ENCODE data around the gene ARID1B. TPM values are rescaled to one million over a fixed set of nuclear protein-coding genes. Genes with fewer than 3 reads are reported as not detected.

ARID1B gene
- total RNA-seq, 2 donors from 2014 or later = 74.0 to 110 TPM

DNA sequence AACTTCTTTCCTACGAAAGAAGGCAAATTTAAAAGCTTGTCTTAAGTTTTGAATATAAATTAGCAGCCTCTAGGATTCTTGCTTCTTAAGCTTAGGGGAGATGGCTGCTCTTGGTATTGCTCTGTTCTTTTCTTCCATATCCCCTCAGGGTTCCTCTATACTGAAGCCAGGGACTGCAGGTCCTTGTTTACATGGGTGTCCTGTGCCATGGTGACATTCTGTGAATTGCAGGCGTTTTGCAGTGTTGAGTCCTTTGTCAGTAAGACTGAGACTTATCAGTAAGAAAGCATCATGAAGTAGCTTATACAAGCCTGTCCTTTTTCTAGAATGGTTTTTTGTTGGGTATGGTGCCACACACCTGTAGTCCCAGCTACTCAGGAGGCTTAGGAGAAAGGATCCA, 147.8 kb downstream of the ARID1B start:
- peaks cover 5% of the 10 kb centered on the region for H3K36me3 Mint-ChIP-seq (ENCODE audit: low read depth)
- H3K36me3 ChIP-seq (ENCODE audit: control insufficient read depth, insufficient read depth, low read length) = no peaks in the 10 kb centered on the region

GRCh38 chr6:156925718-156926607, 148.8 kb downstream of the ARID1B start:
- Mint-ChIP-seq H3K27ac (no peak overlapping the region), H3K9me3 (no peaks in the 10 kb centered on the region), H3K4me1 (peaks cover 23% of the 10 kb centered on the region), H3K27me3 (ENCODE audit: insufficient read depth) (no peaks in the 10 kb centered on the region), H3K4me3 (no peak overlapping the region), H3K36me3 (ENCODE audit: low read depth) (peaks cover 5% of the 10 kb centered on the region)
- Histone ChIP-seq H3K9ac (ENCODE audit: extremely low read depth, low read length, poor library complexity, severe bottlenecking) (no peak overlapping the region), H3K4me1 (ENCODE audit: control insufficient read depth, insufficient read depth, low read length) (peaks cover 6% of the 10 kb centered on the region), H3K36me3 (ENCODE audit: control insufficient read depth, insufficient read depth, low read length) (no peaks in the 10 kb centered on the region), H3K4me3 (ENCODE audit: low read length) (peak overlapping the region; percentile 11), H3K27me3 (ENCODE audit: control insufficient read depth, insufficient read depth, low read length, poor library complexity, severe bottlenecking) (no peaks in the 10 kb centered on the region), H3K9me3 (ENCODE audit: control insufficient read depth, low read length) (no peaks in the 10 kb centered on the region), H3K27ac (ENCODE audit: low read depth, low read length) (no peak overlapping the region)
- DNase-seq = no peak
- 72 to 88% methylated on average over 2 to 3 of the region's 3 CpGs for WGBS, 2 experiments (ENCODE audit: insufficient coverage in 1 of 2, insufficient read length in 1 of 2)
- TF ChIP-seq, protein P1, sequence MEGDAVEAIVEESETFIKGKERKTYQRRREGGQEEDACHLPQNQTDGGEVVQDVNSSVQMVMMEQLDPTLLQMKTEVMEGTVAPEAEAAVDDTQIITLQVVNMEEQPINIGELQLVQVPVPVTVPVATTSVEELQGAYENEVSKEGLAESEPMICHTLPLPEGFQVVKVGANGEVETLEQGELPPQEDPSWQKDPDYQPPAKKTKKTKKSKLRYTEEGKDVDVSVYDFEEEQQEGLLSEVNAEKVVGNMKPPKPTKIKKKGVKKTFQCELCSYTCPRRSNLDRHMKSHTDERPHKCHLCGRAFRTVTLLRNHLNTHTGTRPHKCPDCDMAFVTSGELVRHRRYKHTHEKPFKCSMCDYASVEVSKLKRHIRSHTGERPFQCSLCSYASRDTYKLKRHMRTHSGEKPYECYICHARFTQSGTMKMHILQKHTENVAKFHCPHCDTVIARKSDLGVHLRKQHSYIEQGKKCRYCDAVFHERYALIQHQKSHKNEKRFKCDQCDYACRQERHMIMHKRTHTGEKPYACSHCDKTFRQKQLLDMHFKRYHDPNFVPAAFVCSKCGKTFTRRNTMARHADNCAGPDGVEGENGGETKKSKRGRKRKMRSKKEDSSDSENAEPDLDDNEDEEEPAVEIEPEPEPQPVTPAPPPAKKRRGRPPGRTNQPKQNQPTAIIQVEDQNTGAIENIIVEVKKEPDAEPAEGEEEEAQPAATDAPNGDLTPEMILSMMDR (conservative IDR thresholded peaks at IDR 0.05) = no peak

More for the DNA sequence above, 147.8 kb downstream of the ARID1B start:
- TF ChIP-seq, protein P1 (conservative IDR thresholded peaks at IDR 0.05) = no peak
- H3K4me1 ChIP-seq (ENCODE audit: control insufficient read depth, insufficient read depth, low read length) = peaks cover 6% of the 10 kb centered on the region
- H3K27ac Mint-ChIP-seq = no peak overlapping the region
- H3K9me3 ChIP-seq (ENCODE audit: control insufficient read depth, low read length) = no peaks in the 10 kb centered on the region
- H3K4me3 ChIP-seq (ENCODE audit: low read length) = no peak overlapping the region
- WGBS, 2 experiments (ENCODE audit: insufficient coverage in 1 of 2, insufficient read length in 1 of 2) = 86 to 100% methylated on average over 1 to 2 of the region's 2 CpGs
- H3K27ac ChIP-seq (ENCODE audit: low read depth, low read length) = no peak overlapping the region
- H3K4me1 Mint-ChIP-seq = peaks cover 23% of the 10 kb centered on the region
- no peaks in the 10 kb centered on the region for H3K27me3 Mint-ChIP-seq (ENCODE audit: insufficient read depth)
- DNase-seq = peak; percentile 43
- no peaks in the 10 kb centered on the region for H3K27me3 ChIP-seq (ENCODE audit: control insufficient read depth, insufficient read depth, low read length, poor library complexity, severe bottlenecking)
- H3K9ac ChIP-seq (ENCODE audit: extremely low read depth, low read length, poor library complexity, severe bottlenecking) = no peak overlapping the region
- H3K9me3 Mint-ChIP-seq = no peaks in the 10 kb centered on the region
- H3K4me3 Mint-ChIP-seq = no peak overlapping the region

DNA sequence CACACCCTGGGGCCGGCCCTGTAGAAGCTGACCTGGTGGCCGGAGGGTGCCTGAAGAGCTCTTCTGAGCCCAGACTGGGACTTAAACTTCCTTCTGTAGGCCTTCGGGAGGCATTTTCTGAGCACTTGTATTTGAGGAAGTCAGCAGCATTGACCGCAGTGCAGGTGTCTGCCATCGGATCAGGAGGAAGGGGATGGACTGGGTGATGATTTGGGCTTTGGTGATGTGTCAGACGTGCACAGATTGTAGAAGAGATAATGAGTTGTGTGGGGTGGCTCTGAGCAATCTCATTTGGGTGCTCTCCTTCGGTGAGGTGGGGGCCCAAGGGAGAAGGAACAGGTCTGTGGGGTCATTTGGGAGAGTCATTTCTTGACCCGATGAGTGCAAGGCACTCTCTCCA, 150.9 kb downstream of the ARID1B start:
- H3K27ac ChIP-seq (ENCODE audit: low read depth, low read length) = no peak overlapping the region

More for the DNA sequence above, 150.9 kb downstream of the ARID1B start:
- Mint-ChIP-seq H3K27me3 (ENCODE audit: insufficient read depth) (no peaks in the 10 kb centered on the region), H3K27ac (no peak overlapping the region), H3K9me3 (no peaks in the 10 kb centered on the region), H3K4me1 (peaks cover 31% of the 10 kb centered on the region), H3K36me3 (ENCODE audit: low read depth) (no peaks in the 10 kb centered on the region), H3K4me3 (no peak overlapping the region)
- 93 to 94% methylated on average over 3 to 8 of the region's 8 CpGs for WGBS, 2 experiments (ENCODE audit: insufficient coverage in 1 of 2, insufficient read length in 1 of 2)
- no peaks in the 10 kb centered on the region for H3K27me3 ChIP-seq (ENCODE audit: control insufficient read depth, insufficient read depth, low read length, poor library complexity, severe bottlenecking)
- H3K4me1 ChIP-seq (ENCODE audit: control insufficient read depth, insufficient read depth, low read length) = peaks cover 6% of the 10 kb centered on the region
- H3K9ac ChIP-seq (ENCODE audit: extremely low read depth, low read length, poor library complexity, severe bottlenecking) = no peak overlapping the region
- H3K4me3 ChIP-seq (ENCODE audit: low read length) = no peak overlapping the region
- H3K36me3 ChIP-seq (ENCODE audit: control insufficient read depth, insufficient read depth, low read length) = no peaks in the 10 kb centered on the region
- TF ChIP-seq, protein P1 (conservative IDR thresholded peaks at IDR 0.05) = no peak
- DNase-seq = no peak
- no peaks in the 10 kb centered on the region for H3K9me3 ChIP-seq (ENCODE audit: control insufficient read depth, low read length)

All from endodermal cell (in vitro differentiated cells).